GM21515 (cell line): ENCODE results near the gene DSCAM.
"Not testable (repeated sequence)": the region's sequence is repeated elsewhere in the genome, so short reads cannot be mapped to it uniquely, and the experiment has no call there.

Source experiments
- ATAC-seq: cut with Tn5 transposase; IDR thresholded peaks from one replicate; pipeline ENCODE4 v1.9.1; 2021; ENCODE audit not compliant: unreplicated experiment

Gene DSCAM

GRCh38 chr21:40074198-40074597 is 772.8 kb downstream of the DSCAM start:
- no peak for ATAC-seq

GRCh38 chr21:40073642-40074041 is 773.3 kb downstream of the DSCAM start:
- no peak for ATAC-seq

- ATAC-seq = no peak
These were observed 776.1 kb downstream of the DSCAM start for GRCh38 chr21:40070871-40071270.

- no peak for ATAC-seq
These were observed 779.2 kb downstream of the DSCAM start for GRCh38 chr21:40067751-40068150.

GRCh38 chr21:40066221-40066620 is 780.7 kb downstream of the DSCAM start:
- ATAC-seq = no peak

- ATAC-seq = no peak
These were observed 786.8 kb downstream of the DSCAM start for GRCh38 chr21:40060083-40060677.

GRCh38 chr21:40057331-40057730 is 789.6 kb downstream of the DSCAM start:
- no peak for ATAC-seq

GRCh38 chr21:40056031-40056430 is 790.9 kb downstream of the DSCAM start:
- ATAC-seq = no peak

GRCh38 chr21:40054403-40054802 is 792.6 kb downstream of the DSCAM start:
- no peak for ATAC-seq

- no peak for ATAC-seq
These were observed 794.0 kb downstream of the DSCAM start for GRCh38 chr21:40053007-40053406.

GRCh38 chr21:40052276-40052675 is 794.7 kb downstream of the DSCAM start:
- no peak for ATAC-seq

- no peak for ATAC-seq
These were observed 795.2 kb downstream of the DSCAM start for GRCh38 chr21:40051801-40052200.

GRCh38 chr21:40049931-40050290 is 797.0 kb downstream of the DSCAM start:
- ATAC-seq = no peak

GRCh38 chr21:40049031-40049930 is 797.7 kb downstream of the DSCAM start:
- no peak for ATAC-seq

GRCh38 chr21:40047993-40048730 is 798.8 kb downstream of the DSCAM start:
- ATAC-seq = no peak

GRCh38 chr21:40047211-40047610 is 799.7 kb downstream of the DSCAM start:
- no peak for ATAC-seq

- no peak for ATAC-seq
These were observed 803.1 kb downstream of the DSCAM start for GRCh38 chr21:40043866-40044265.

- no peak for ATAC-seq
These were observed 803.5 kb downstream of the DSCAM start for GRCh38 chr21:40043423-40043822.

- no peak for ATAC-seq
These were observed 805.5 kb downstream of the DSCAM start for GRCh38 chr21:40041446-40041845.

GRCh38 chr21:40033156-40033782 is 813.7 kb downstream of the DSCAM start:
- ATAC-seq = not testable (repeated sequence)

- no peak for ATAC-seq
These were observed 817.1 kb downstream of the DSCAM start for GRCh38 chr21:40029888-40030287.
